Vagina (tissue), 2 donors: Measurements from ENCODE around the gene DPP4.

Source experiments
- POLR2A ChIP-seq, 2 donors: fragments of 450-650 bp; IDR thresholded peaks; one replicate each; pipeline ENCODE4 v1.6.1; 2017; ENCODE audit warnings: antibody characterized with exemption in 2 of 2, mild to moderate bottlenecking in 2 of 2, moderate library complexity in 2 of 2
- TF ChIP-seq, protein P1 (sequence below), 3 experiments: fragments of 450-650 bp in 2 of 3; fragments of 200-600 bp in 1 of 3; sonication (generic) in 1 of 3; IDR thresholded peaks; one replicate each; pipeline ENCODE4 v1.5.1; 2017 to 2019; ENCODE audit warnings: antibody characterized with exemption in 3 of 3, mild to moderate bottlenecking in 2 of 3, moderate library complexity in 2 of 3

DNA sequence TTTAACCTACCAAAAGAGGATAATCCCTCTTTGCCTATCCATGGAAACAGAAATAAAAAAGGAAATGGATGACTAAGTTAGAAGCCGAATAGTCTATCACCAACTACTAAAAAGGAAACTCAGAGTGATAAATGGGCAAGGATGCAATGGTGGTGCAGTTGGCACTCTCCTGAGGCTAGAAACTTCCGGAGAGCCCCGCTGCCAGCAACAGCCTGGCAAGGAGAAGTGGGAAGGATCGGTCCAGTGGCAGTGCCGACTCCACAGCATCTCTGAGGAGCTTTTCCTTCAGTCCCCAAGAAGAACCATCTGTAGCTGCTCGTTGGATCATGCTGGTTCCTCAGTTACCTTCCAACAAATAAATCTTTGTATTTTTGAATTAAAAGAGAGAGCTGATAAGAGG, 74.7 kb downstream of the DPP4 start:
- TF ChIP-seq POLR2A (IDR thresholded peaks at IDR 0.05) = no peak
- TF ChIP-seq, protein P1, sequence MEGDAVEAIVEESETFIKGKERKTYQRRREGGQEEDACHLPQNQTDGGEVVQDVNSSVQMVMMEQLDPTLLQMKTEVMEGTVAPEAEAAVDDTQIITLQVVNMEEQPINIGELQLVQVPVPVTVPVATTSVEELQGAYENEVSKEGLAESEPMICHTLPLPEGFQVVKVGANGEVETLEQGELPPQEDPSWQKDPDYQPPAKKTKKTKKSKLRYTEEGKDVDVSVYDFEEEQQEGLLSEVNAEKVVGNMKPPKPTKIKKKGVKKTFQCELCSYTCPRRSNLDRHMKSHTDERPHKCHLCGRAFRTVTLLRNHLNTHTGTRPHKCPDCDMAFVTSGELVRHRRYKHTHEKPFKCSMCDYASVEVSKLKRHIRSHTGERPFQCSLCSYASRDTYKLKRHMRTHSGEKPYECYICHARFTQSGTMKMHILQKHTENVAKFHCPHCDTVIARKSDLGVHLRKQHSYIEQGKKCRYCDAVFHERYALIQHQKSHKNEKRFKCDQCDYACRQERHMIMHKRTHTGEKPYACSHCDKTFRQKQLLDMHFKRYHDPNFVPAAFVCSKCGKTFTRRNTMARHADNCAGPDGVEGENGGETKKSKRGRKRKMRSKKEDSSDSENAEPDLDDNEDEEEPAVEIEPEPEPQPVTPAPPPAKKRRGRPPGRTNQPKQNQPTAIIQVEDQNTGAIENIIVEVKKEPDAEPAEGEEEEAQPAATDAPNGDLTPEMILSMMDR (IDR thresholded peaks at IDR 0.05) = no peak
